ENCODE data around the gene RHOT2.

The RHOT2 gene

GRCh38 chr16:667780-668518 is at the start of gene RHOT2:
RHOT2 (plus strand) TSS chr16:668132; CDS start chr16:668200, 68 bp downstream.
- DNase-seq (ENCODE audit: low spot score) = peak; percentile 89

DNA sequence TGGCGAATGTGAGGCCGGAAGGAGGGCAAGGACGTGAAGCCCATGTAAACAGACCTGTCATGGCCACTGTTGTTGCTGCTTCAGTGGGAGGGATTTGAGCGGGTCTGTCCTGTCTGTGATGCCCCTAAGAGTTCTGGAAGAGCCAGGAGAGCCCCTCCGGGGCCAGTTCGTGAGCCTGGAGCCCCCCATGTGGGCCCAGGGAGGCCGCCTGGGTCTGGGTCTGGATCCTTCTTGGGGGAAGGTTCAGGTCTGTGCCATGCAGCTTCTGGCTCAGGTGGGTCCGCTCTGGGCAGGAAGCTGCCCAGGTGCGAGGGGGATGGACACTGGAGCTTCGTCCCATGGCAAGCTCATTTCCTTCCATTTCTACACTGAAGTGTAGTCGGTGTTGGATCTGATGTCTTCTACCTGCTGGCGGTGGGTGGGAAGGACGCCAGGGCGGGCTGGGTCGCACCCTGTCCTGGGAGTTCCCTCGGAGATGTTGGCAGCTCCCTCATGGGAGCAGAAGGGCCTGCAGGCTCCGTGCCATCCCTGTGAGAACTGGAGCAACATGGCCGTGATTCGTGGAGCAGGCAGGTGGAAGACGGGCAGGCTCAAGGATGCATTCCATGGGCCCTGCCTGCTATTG is 48.3 kb upstream of the RHOT2 start:
- DNase-seq (ENCODE audit: low spot score) = no peak

DNA sequence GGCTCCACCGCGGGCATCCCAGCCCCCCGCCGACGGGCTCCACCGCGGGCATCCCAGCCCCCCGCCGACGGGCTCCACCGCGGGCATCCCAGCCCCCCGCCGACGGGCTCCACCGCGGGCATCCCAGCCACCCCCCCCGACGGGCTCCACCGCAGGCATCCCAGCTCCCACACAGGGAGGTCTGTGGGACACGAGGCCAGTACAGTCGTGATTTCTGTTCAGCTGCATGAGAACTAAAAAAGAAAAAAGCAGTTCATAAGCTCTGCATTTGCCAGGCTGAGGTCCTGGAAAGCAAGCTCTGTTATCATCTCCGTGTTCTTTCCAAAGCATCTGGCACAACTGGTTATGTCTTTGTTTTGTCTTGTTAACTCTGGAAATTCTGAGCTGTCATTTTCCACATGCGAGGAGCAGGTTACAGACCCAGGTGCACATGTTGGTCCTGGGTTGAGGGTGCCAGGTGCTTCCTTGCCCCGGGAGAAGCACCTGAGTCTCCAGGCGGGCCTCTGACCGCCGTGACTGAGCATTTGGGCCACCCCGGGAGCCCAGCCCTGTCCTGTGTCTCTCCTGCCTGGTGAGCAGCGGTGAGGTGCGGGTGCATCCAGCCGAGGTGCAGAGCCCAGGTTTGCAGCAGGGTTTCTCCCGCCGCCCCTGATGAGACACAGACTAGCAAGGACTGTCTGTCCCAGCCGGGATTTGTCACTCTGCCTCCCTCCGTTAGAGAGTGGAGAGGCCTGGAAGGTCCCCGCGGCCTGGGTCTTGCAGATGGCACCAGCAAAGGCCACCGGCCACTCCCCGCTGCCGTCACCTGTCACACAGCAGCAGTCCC is 47.0 kb upstream of the RHOT2 start:
- no peak for DNase-seq (ENCODE audit: low spot score)

GRCh38 chr16:621526-622105 is 46.3 kb upstream of the RHOT2 start:
- DNase-seq (ENCODE audit: low spot score) = no peak

DNA sequence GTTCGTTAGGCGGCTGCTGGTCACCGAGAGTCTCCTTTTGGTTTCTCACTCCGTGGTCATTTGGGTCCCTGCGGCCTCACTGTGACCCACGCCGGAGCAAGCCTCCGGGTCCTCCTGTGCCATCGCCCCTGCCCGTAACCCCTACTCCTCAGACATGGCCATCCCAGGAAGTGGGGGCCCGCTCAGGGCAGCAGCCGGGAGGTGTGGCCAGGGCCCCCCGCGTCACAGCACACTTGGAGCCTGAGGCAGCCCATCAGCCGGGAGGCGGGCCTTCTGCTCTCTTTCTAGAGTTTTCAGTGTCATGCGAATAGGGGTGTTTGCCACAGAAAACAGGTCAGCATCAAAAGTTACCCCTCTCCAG is 45.0 kb upstream of the RHOT2 start:
- DNase-seq (ENCODE audit: low spot score) = no peak

DNA sequence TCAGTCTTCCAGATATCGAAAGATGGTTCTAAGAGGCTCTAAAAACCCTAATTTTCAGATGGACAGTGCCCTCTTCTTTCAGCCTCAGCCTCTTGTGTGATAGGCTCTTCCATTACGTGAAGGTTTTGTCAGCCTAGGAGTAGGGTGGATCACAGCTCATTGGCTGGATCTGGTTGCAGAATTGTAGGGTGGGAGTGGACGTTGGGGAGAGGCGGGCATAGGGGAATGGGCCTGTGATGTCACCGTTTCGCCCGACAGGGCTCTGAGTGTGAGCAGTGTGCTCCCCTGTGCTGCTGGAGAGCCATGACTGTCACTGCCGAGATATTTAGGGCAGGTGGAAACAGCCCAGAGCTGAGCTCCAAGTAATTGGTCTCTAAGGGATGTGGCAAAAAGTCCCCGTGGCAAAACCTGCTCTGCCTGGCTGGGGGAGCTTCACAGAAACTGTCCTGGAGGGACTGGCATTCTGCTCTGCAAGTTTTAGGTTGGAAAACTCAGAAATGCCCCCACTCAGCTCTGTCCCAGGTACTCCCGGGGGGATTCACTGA is 43.3 kb upstream of the RHOT2 start:
- no peak for DNase-seq (ENCODE audit: low spot score)

DNA sequence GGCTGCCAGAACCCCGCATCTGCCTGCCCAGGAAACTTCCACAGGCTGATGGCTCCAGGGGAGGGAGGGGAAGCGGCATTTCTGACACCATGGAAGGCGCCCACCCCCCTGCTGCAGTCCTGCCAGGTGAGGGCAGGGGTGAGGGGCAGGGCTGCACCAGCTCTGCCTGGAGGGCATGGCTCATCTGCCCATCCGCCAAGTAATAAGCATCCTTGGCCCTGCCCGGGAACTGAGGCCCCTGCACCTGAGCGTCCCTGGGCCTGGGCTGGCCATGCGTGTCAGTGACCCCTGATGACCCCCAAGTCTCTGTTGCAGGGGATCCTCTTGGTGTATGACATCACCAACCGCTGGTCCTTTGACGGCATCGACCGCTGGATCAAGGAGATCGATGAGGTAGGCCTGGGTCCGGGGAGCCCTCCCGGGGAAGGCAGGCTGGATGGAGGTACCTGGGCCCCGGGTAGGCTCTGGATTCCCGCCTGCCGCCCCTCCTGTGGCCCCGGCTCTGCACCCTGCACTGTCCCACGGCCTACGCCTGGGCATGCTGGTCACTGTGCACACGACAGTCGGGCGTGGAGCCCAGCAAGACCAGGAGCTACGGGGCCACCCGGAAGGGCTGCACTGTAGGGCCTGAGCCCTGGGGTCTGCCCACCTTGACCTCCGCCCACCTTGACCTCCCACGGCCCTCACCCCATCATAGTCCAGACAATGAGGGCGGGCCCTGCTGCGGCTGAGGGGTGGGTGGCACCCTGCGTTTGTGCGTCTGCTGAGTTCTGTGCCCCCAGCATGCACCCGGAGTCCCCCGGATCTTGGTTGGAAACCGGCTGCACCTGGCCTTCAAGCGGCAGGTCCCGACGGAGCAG is 42.6 kb upstream of the RHOT2 start:
- DNase-seq (ENCODE audit: low spot score) = no peak

GRCh38 chr16:625977-626765 is 41.8 kb upstream of the RHOT2 start:
- no peak for DNase-seq (ENCODE audit: low spot score)

DNA sequence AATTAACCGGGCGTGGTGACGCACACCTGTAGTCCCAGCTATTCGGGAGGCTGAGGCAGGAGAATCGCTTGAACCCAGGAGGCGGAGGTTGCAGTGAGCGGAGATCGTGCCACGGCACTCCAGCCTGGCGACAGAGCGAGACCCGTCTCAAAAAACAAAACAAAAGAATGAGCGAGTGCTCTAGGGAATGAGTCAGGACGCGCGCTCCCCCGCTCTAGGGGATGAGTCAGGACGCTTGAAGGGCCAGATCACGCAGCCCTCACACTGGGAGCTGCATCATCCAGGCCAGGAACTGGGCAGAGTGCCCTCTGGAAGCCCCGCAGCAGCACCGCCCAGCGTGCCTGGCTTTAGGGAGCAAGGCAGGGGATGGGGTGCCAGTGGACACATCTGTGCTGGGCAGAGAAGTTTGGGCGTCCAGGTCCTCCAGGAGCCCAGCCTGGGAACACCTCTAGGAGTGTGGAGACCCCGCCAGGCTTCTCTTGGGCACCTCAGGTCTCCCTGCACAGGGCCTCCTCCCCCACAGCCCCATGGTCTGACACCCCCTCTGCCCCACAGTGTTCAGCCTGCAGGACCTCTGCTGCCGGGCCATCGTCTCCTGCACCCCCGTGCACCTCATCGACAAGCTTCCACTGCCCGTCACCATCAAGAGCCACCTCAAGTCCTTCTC is 41.0 kb upstream of the RHOT2 start:
- no peak for DNase-seq (ENCODE audit: low spot score)

GRCh38 chr16:627454-628239 is 40.3 kb upstream of the RHOT2 start:
- DNase-seq (ENCODE audit: low spot score) = no peak

GRCh38 chr16:628321-629061 is 39.4 kb upstream of the RHOT2 start:
- no peak for DNase-seq (ENCODE audit: low spot score)

DNA sequence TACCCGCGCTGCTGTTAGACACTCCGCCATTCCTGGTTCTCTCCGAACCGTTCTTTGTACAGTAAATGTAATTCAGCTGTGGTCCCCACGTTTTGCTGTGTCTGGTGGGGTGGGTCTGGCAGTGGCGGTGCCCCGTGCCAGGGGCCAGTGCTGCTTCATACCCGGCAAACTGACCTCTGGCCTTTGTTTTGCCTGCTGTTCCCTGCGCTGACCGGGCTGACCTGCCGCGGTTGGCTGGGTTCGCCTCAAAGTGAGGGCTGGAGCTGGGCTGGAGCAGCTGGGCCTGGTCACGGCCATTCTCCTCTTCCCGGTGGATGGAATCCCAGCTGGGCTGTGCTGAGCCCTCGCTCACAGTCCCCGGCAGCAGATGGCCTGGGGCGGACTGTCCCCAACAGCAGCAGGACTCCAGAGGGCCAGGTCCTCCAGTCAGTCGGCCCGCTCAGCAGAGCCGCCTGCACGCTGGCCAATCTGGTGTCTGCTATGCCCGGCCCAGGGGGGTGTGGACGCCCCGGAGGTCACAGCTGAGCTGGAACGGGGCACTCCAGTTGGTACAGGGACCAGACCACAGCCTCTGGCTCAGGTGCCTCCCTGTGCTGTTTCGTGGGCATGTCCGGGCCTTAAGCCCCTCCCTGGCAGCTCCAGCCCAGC is 38.6 kb upstream of the RHOT2 start:
- no peak for DNase-seq (ENCODE audit: low spot score)

- no peak for DNase-seq (ENCODE audit: low spot score)
These were observed 38.1 kb upstream of the RHOT2 start for GRCh38 chr16:629833-630248.

DNA sequence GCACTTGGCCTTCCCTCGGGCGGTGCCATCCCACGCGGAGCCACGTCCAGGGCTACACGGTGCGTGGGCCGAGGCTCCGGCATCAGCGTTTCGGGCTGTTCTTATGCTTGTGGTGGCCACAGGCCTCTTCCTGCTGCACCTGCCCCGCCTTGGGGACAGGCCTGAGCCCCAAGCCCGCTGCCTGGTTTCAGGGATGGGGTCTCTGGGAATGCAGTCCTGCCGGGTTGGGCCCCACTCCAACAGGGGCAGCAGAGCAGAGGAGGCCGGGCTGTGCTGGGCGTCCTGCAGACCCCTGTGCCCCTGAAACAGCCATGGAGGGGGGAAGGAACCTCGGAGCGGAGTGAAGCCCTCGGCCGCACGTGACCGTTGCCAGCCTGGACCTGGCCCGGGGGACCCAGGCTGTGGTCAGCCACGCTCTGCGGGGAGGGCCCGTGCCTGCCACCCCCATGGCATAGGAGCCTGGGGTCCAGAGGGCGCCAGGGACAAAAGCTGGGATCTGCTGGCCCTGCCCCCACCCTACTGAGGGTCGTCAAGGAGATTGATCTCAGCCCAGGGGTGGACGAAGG is 37.6 kb upstream of the RHOT2 start:
- no peak for DNase-seq (ENCODE audit: low spot score)

GRCh38 chr16:630815-631405 is 37.0 kb upstream of the RHOT2 start, which contains the start of gene WFIKKN1:
WFIKKN1 (plus strand) TSS chr16:630985; CDS start chr16:631254, 269 bp downstream.
- DNase-seq (ENCODE audit: low spot score) = no peak

DNA sequence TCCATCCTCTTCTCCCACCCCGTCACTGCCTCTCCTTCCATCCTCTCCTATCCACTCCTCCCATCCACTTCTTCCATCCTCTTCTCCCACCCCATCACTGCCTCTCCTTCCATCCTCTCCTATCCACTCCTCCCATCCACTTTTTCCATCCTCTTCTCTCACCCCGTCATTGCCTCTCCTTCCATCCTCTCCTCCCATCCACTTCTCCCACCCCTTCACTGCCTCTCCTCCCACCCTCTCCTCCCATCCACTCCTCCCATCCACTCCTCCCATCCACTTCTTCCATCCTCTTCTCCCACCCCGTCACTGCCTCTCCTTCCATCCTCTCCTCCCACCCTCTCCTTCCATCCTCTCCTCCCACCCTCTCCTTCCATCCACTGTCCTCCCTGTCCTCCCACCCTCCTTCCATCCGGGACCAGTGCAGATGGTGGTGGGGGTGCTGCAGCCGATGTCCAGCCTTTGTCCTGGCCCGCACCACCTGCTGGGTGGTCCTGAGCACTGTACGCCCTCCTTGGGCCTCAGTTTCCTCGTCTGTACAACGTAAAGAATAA is 36.0 kb upstream of the RHOT2 start:
- no peak for DNase-seq (ENCODE audit: low spot score)
